ENCODE data around the gene SLC47A1.

Gene SLC47A1

GRCh38 chr17:19551165-19551564 is 17.5 kb downstream of the SLC47A1 start:
- Histone ChIP-seq H3K27me3 (ENCODE audit: insufficient read depth, low read length, poor library complexity, severe bottlenecking) (peaks cover 5% of the 10 kb centered on the region), H3F3A (ENCODE audit: low read depth) (no peaks in the 10 kb centered on the region), H3K4me2 (ENCODE audit: low read depth, low read length, poor library complexity, severe bottlenecking) (no peak overlapping the region), H2AFZ (ENCODE audit: low read length) (no peak overlapping the region), H4K20me1 (ENCODE audit: insufficient read depth, low read length, poor library complexity, severe bottlenecking) (no peaks in the 10 kb centered on the region), H3K9me3 (ENCODE audit: insufficient read depth, low read depth, low read length) (no peaks in the 10 kb centered on the region), H3K79me2 (ENCODE audit: insufficient read depth, low read length) (no peaks in the 10 kb centered on the region), H3K9ac (ENCODE audit: low read depth, low read length, poor library complexity, severe bottlenecking) (no peak overlapping the region), H3K4me3 (ENCODE audit: low read length, poor library complexity, severe bottlenecking) (no peak overlapping the region), H3K4me1 (ENCODE audit: insufficient read depth, low read length, poor library complexity, severe bottlenecking) (no peaks in the 10 kb centered on the region), H3K9me2 (replicated peaks; ENCODE audit: low read depth, low read length) (no peaks in the 10 kb centered on the region), H3K36me3 (ENCODE audit: insufficient read depth, low read length) (no peaks in the 10 kb centered on the region)
- TF ChIP-seq CTCF (conservative IDR thresholded peaks at IDR 0.05; ENCODE audit: low read length) (no peak), EZH2phosphoT487 (IDR thresholded peaks at IDR 0.05; ENCODE audit: borderline replicate concordance) (no peak)

- no peaks in the 10 kb centered on the region for H3K9me2 ChIP-seq (replicated peaks; ENCODE audit: low read depth, low read length)
- no peak for TF ChIP-seq CTCF (conservative IDR thresholded peaks at IDR 0.05; ENCODE audit: low read length)
- no peak for TF ChIP-seq EZH2phosphoT487 (IDR thresholded peaks at IDR 0.05; ENCODE audit: borderline replicate concordance)
- no peaks in the 10 kb centered on the region for H3K9me3 ChIP-seq (ENCODE audit: insufficient read depth, low read depth, low read length)
- no peaks in the 10 kb centered on the region for H4K20me1 ChIP-seq (ENCODE audit: insufficient read depth, low read length, poor library complexity, severe bottlenecking)
- no peaks in the 10 kb centered on the region for H3K79me2 ChIP-seq (ENCODE audit: insufficient read depth, low read length)
- no peak overlapping the region for H3K9ac ChIP-seq (ENCODE audit: low read depth, low read length, poor library complexity, severe bottlenecking)
- no peak overlapping the region for H3K4me3 ChIP-seq (ENCODE audit: low read length, poor library complexity, severe bottlenecking)
- H3K36me3 ChIP-seq (ENCODE audit: insufficient read depth, low read length): no peaks in the 10 kb centered on the region
- no peaks in the 10 kb centered on the region for H3F3A ChIP-seq (ENCODE audit: low read depth)
- no peak overlapping the region for H2AFZ ChIP-seq (ENCODE audit: low read length)
- H3K4me1 ChIP-seq (ENCODE audit: insufficient read depth, low read length, poor library complexity, severe bottlenecking): no peaks in the 10 kb centered on the region
- peaks cover 5% of the 10 kb centered on the region for H3K27me3 ChIP-seq (ENCODE audit: insufficient read depth, low read length, poor library complexity, severe bottlenecking)
- no peak overlapping the region for H3K4me2 ChIP-seq (ENCODE audit: low read depth, low read length, poor library complexity, severe bottlenecking)
These were observed 18.0 kb downstream of the SLC47A1 start for GRCh38 chr17:19551591-19552148.

GRCh38 chr17:19553036-19553435 is 19.4 kb downstream of the SLC47A1 start:
- TF ChIP-seq EZH2phosphoT487 (IDR thresholded peaks at IDR 0.05; ENCODE audit: borderline replicate concordance) (no peak), CTCF (conservative IDR thresholded peaks at IDR 0.05; ENCODE audit: low read length) (no peak)
- H3K9ac ChIP-seq (ENCODE audit: low read depth, low read length, poor library complexity, severe bottlenecking): no peak overlapping the region
- H3K9me3 ChIP-seq (ENCODE audit: insufficient read depth, low read depth, low read length): no peaks in the 10 kb centered on the region
- H3K36me3 ChIP-seq (ENCODE audit: insufficient read depth, low read length): no peaks in the 10 kb centered on the region
- H3K4me3 ChIP-seq (ENCODE audit: low read length, poor library complexity, severe bottlenecking): no peak overlapping the region
- H2AFZ ChIP-seq (ENCODE audit: low read length): no peak overlapping the region
- no peaks in the 10 kb centered on the region for H3K4me1 ChIP-seq (ENCODE audit: insufficient read depth, low read length, poor library complexity, severe bottlenecking)
- H3K27me3 ChIP-seq (ENCODE audit: insufficient read depth, low read length, poor library complexity, severe bottlenecking): peaks cover 5% of the 10 kb centered on the region
- no peaks in the 10 kb centered on the region for H3K79me2 ChIP-seq (ENCODE audit: insufficient read depth, low read length)
- no peak overlapping the region for H3K4me2 ChIP-seq (ENCODE audit: low read depth, low read length, poor library complexity, severe bottlenecking)
- no peaks in the 10 kb centered on the region for H3F3A ChIP-seq (ENCODE audit: low read depth)
- no peaks in the 10 kb centered on the region for H3K9me2 ChIP-seq (replicated peaks; ENCODE audit: low read depth, low read length)
- H4K20me1 ChIP-seq (ENCODE audit: insufficient read depth, low read length, poor library complexity, severe bottlenecking): no peaks in the 10 kb centered on the region

All from Loucy (cell line).